Activated CD8-positive, alpha-beta memory T cell treated with anti-CD3 and anti-CD28 coated beads, Interleukin-2, amount 50 U/mL, for 4 hours (primary cell): Measurements from ENCODE around the gene CTNND2.
"Not testable (repeated sequence)": the region's sequence is repeated elsewhere in the genome, so short reads cannot be mapped to it uniquely, and the experiment has no call there.

Experiments
- DNase-seq: peaks from one replicate; pipeline ENCODE4 v3.0.0-alpha.2; 2020

Gene CTNND2

DNA sequence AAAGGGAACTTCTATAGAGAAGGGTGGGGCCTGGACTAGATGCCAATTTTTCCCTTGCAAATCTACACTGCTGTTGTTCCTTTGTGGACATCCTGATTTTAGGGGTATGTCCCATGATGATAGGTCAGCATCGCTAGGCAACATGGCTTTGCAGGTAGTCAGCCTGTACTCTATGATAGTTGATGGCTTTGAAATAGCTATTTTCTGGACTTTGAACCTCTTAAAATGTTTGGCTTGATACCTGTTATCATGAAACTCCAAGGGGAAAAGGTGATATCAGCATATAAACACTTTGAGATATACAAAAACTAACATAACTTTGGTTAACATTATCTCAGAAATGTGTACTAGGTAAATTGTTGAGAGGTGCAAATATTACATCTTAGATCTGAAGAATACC is 533.2 kb downstream of the CTNND2 start:
- no peak for DNase-seq

DNA sequence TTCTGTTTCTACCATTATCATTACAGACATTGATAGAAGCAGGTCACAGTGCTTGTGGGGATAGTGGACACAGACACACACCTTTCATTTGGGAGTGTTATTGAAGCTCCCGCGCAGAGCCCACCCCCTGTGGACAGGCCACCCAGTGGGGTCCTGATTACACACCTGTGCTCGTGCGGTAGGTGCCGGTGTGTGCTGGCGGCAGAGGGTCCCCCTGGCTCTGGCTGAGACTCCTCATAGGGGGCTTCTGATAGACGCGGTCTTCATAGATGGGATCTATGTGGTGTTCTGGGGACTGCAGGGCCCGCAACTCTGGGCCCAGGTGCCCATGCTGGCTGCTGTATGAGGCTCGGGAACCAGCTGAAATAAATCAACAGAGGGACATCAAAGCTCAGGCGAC is 539.7 kb downstream of the CTNND2 start:
- DNase-seq: no peak

DNA sequence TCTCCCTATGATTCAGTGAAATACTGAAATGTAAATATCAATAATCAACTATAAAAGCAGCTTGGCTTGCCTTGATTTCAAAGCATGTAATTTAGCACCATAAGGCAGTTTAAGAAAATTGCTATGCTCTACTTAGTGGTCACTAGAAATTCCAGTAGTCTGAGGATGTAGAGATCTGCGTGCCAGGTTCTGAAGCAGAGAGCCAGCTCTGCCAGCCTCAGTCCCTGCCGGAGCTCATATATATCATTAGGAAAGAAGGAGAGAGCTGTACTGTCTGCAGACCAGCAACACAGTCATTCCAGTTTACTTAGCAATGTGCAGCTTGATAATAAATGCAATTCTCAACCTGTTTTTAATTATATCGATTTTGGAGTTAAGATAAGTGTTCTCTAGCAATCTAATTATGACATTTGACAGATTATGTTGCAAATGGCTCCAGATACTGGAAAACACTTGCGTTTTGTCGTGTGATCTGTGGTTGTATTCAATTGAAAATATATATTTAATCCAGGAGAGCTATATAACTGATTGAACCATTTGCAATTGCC is 540.5 kb downstream of the CTNND2 start:
- DNase-seq: no peak

DNA sequence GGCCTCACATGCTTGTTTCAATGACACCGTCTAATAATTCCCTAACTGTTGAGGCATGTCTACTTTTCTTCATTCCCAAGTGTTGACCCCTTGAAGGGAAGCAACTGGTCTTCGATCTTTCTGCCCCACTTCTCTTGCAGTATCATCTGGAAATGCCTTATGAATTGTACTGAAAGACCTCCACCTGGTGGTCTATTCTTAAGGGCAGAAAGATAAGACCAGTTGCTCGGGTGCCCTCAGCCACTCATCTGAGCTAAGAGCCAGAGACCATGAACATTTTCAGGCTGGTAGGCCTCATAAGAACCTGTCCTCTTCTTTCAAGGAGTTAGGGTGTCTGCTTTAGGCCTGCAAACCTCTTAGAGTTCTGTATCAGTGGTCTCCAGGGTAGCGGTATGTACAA is 542.5 kb downstream of the CTNND2 start:
- no peak for DNase-seq

DNA sequence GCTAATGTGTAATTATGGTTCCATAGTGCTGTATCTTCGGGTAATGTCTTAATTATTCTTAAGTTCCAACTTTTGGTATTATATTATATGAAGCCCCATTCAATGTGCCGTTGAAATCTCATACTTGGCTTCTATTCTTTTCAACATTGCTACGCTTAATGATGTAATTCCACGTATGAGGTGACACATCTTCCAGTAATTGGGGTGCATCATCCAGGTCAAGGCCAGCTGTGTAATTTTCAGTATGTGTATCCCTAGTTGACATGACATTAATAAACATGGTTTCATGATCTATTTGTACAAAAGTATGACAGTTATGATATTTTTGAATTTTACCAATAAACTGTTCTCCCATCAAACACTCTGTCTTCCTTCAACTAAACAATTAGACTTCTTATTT is 546.3 kb downstream of the CTNND2 start:
- DNase-seq: no peak

DNA sequence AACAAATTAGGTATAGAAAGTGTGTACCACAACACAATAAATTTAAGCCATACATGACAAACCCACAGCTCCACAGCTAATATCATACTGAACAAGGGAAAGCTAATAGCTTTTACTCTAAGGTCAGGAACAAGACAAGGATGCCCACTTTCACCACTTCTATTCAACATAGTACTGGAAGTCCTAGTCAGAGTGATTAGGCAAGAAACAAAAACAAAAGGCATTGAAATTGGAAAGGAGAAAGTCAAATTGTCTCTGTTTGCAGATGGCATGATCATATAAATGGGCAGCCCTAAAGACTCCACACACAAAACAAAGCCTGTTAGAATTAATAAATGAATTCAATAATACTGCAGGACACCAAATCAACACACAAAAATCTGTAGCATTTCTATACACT is 548.8 kb downstream of the CTNND2 start:
- DNase-seq: no peak

DNA sequence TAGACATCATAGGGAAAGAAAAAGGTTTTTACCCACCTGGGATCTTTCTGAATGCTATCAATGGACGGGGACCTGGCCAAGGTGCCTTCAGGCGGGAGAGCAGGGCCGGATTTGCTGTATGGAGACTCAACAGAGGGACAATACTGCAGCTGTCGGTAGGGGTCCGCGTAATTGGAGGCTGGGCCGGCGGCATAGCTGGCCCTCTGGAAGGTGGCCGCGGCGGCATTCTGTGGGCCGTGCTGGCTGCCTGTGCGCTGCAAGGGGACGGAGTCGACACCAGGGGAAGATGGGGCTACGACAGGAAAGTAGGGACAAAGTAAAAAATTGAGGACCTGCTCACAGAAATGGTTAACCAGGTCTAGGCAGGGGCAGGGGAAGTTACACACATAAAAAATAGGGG is 557.9 kb downstream of the CTNND2 start:
- no peak for DNase-seq

DNA sequence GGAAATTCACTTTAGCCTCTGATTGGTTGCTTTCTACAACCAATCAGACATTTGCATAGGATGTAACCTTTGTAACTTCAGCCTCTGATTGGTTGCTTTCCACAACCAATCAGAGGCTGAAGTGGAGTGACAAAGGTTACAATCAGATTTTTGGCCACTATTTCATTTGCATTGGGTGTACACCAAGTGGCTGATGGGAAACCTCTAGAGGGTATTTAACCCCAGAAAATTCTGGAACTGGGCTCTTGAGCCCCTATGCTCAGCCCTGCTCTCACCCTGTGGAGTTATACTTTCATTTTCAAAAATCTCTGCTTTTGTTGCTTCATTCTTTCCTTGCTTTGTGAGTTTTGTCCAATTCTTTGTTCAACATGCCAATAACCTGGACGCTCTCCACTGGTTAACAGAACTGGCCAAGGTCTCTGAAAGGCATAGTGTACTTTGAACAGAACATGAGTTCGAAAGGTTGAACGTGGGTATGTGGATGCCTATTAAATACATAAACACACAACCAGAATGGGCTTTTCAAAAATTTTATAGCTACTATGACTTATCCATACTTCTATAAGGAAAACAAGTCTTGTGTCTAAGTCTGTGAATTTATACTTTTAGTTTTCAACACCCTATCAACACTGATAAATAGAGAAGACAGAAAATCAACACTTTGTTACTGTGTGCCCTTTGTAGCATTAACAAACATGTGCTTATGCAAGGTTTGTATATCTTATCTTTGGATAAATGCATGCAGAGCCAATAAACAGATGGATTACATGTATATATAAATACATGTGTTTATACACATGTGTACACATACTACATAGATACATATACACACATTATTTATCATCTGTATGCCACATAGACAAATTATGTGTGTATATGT is 568.1 kb downstream of the CTNND2 start:
- DNase-seq: no peak

DNA sequence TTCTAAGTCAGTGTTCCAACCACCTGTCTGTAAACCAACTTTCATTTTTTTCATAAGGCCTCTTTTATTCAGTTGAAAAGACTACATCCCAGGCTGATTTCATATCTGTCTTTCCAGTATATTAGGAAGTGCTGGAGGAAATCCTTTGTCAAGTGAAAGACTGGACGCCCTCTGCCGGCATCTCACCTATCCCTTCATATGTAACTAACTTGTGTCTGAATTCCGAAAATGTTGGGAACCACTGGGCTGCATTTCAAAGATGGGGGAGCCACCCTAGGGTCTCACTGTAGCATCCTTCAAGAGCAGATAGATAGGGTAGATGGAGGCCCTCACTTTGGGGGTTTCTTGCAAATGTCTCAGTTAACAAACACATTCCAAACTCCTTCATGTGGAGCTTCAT is 569.8 kb downstream of the CTNND2 start:
- DNase-seq: no peak

DNA sequence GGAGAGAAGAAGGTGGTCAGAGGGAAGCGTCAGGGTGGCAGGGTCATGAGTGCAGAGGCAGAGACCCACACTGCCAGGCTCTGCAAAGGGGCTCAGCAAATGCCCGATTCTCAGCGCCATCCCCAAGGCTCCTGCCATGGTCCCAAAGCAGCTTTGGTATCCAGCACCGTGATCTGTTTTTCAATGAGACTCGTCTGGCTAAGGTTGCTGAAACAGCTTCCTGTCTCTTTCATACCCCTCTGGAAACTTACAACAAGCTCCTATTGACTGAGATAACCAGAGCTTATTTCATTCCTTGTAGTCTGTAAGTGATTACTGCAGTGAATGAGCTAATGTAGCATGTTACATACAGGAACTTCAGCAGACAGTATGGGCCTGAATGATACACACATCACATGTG is 574.6 kb downstream of the CTNND2 start:
- no peak for DNase-seq

DNA sequence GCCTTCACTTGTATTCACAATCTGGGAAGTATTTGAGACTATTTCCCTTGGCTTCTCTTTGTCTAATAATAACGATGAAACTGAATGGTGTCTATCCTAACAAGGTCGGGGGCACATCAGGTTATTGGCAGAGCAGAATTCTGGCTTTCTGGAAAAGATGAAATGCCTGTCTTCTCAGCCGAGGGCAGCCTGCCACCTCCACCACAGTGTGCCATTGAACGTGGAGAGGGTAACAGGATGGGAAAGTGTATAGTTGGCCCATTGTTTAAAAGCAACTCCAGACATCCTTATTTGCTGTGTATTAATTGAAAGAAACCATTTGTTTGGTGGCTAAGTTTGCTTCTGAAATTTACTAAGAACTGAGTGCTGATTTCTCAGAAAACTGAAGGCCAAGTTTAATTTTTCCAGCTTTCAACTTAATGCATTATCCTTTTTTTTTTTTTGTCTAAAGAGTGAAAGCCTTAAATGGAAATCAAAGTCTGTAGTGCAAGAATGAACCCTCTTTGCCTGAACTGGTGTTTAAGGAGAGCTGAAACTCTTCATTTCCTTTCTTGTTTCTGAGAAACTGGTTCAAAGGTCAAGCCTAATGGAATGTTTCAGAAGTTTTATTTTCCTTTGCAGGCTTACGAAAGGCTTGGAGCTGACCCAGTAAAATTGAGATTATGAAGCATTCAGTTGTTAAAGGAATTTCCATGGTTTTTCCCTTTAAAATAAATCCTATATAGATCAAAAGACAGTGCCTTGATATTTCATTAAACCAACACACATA is 579.5 kb downstream of the CTNND2 start:
- no peak for DNase-seq

DNA sequence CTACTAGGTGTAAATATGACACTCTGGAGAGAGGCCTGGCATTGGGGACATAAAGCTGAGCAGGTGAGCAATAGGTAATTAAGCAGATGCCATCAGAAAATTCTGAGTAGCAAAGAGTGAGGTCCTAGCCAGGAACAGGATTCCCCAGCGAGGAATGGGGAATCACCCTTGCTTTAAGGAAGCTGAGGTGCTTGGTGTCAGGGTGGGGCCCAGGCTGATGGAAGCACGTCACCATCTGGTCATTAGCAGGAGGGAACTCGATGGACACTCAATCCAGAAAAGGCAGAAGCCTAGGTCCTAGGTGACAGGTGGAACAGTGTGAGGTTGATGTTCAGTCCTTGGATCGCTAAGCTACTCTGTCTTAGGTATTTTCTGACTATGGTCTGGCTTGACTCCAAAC is 580.5 kb downstream of the CTNND2 start:
- no peak for DNase-seq

DNA sequence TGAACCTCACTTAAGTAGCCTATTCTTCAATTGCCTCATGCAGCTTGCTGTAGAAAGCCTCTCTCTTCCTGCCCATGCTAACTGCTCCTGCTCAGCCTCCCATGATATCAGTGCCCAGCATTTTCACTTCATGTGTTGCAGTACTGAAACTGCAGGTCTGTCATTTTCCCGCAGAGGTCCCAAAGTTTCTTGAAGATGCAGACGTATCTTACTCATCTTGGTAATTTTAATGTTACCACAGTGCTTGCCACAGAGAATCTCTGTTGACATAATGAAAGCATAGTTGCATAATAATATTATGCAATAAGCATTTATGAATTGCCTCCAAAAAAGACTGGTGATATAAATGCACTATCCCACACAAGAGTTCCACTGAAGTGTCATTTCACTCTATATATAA is 582.1 kb downstream of the CTNND2 start:
- no peak for DNase-seq

DNA sequence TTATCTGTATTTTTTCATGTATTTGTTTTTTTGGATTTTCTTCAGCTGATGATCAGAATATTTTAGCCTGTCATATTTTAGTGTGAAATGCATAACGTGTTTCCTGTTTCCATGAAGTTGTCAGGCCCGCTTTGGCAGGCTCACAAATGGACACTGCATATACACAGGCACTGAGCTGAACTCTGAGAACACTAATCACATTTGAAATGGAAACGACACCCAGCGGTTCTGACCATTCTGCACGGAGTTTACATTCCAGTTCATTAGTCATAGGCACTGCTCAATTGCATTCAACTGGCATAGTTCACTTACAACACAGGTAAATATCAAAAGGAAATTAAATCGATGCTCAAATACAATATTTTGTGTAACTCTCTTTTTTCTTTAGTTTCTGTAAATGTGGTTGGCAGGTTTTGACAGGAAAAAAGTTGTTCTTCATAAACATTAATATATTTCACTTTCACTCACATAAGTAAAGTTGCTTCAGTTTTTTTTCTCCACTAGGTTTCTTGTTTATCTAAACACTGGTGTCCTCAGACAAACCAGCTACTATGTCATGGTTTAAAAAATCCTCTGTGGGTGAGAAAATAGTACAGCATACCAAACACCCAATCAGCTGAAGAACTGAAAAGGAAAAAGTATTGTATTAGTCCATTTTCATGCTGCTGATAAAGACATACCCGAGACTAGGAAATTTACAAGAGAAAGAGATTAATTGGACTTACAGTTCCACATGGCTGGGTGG is 584.2 kb downstream of the CTNND2 start:
- no peak for DNase-seq

DNA sequence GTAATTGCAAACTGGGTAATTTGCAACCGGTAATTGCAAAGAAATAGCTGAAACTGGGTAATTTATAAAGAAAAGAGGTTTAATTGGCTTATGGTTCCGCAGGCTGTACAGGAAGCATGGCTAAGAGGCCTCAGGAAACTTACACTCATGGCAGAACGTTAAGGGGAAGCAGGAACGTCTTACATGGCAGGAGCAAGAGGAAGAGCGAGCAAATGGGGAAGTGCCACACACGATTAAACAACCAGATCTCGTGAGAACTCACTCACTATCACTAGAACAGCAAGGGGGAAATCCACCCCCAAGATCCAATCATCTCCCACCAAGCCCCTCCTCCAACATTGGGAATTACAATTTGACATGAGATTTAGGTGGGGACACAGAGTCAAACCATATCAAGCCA is 590.6 kb downstream of the CTNND2 start:
- DNase-seq: not testable (repeated sequence)

DNA sequence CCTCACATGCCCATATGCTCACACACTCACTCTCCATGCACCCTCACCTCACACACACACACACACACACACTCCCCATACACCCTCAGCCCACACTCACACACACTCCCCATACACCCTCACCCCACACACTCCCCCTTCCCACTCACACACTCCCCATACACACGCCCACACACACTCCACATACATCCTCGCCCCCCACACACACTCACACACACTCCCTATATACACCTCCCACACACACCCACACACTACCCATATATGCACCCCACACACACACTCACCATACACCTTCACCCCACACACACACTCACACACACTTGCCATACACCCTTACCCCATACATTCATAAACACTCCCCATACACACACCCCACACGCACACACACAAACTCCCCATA is 592.5 kb downstream of the CTNND2 start:
- no peak for DNase-seq

DNA sequence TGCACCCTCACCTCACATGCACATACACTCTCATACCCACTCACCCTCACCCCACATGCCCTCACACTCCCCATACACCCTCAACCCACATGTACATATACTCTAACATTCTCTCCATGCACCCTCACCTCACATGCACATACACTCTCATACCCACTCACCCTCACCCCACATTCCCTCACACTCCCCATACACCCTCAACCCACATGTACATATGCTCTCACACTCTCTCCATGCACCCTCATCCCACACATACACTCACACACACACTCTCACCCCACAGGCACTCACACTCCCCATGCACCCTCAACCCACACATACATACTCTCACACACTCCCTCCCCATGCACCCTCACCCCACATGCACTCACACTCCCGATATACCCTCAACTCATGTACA is 593.0 kb downstream of the CTNND2 start:
- no peak for DNase-seq

DNA sequence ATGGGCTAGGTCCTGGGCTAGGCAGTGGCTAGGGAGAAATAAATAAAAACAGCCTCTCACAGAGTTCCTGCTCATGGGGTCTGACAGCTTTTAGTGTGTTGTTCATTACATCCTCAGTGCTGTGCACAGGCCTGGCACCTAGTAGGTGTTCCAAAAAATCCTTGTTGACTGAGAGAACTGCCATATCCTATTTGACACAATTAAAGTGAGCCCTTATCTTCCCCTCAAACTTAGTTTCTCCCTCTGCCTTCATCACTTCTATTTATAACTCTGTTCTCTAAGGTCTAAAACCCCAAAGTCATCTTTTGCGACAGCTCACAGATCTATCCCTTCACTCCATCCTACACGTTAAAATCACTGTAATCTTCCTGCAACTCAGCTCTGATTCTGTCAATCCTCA is 594.1 kb downstream of the CTNND2 start:
- no peak for DNase-seq

DNA sequence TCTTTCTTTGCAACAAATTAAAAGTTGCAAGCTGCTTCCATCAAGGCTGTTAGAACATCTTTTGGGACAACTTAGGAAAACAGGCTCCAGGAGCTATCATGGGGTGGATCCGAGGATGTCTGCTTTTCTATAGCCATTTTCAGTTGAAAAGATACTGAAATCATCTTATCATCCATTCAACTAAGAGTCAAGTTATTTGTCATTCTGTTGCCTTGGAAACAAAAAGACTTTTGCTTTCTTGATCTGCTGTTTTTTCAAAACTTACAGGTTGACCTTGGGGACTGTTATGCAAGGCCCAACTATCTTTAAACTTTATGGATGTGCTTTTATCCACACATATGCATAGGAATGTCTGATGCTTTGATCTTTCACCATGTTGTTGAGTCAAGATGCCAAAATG is 597.9 kb downstream of the CTNND2 start:
- DNase-seq: no peak

DNA sequence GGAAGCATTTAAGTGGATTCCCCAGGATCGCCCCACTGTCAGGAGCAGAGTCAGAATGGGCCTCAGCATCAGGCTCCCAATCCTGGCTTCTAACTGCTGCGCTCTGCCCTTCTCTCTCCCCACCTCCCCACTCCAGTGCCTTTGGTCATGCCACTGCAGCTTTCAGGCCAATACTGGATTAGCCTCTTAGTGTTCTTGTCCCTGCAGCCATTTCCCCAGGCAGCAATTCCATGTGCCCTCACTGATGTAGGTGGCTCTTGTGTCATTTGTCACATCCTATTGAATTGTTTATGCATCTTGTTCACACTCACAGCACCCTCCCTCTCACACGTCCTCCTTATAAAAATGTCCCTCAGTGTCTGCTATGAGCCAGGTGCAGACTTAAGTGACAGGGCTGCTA is 599.0 kb downstream of the CTNND2 start:
- no peak for DNase-seq

DNA sequence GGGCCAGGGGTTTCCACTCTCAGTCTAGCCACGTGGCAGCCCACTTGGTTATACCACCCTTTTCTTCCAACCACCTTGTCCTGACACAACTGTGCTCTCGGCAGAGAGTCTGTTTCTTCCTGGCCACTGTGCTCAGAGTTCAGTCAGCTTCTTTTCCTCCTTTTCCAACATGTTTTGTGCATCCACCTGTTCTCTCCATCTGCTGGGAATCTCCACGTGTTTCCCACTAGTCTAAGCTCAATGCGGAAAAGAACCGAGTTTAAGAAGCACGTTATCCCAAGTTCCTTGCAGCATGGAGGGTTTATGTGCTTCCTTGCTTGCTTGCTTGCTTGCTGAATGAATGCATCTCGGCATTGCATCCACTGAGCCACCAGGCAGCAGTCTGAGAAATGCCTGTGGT is 599.6 kb downstream of the CTNND2 start:
- no peak for DNase-seq

DNA sequence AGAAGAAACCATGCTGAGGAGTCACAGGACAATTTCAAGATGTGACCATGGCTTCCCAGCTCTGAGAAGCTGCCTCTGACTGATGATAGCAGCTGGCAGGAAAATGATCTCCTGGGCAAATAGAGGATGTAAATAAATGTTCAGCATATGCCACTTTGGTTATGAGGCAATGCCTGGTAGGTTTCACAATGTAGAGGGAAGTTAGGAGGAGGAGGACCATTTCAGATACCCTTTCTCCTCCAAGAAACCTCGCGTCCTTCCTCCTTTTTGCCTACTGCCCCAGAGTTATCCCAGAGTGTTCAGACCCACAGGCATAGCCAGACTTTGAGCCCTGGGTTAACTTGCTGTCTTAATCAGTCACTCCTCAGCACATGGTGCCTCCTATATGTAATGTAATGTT is 601.6 kb downstream of the CTNND2 start:
- DNase-seq: no peak

DNA sequence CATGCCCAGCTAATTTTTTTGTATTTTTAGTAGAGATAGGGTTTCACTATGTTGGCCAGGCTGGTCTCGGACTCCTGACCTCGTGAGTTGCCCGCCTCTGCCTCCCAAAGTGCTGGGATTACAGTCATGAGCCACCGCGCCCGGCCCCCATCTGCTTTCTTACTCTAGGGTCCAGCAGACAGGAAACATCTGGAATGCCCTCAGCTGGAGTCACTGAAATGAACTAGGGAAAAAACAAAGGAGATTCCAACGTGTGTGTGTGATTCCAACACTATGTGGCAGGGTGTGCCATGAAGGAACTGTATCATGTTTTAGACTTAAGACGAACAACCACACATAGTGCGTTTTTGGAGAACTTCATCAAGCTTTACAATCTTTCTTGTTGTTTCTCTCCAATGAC is 603.1 kb downstream of the CTNND2 start:
- DNase-seq: no peak
